Ectodermal cell (in vitro differentiated cells): ENCODE results near the gene PYGO2.
A peak's percentile ranks its signal among the peaks of the same experiment; 100 is the strongest.
"Not testable (repeated sequence)": the region's sequence is repeated elsewhere in the genome, so short reads cannot be mapped to it uniquely, and the experiment has no call there.

Experiments
- H3K27ac ChIP-seq: 2 replicates; pipeline ENCODE4 v1.7.0; 2013; ENCODE audit warnings: mild to moderate bottlenecking, low read depth, low read length; ENCODE audit not compliant: insufficient read depth, poor library complexity, severe bottlenecking
- H3K27me3 ChIP-seq: 2 replicates; pipeline ENCODE4 v1.7.0; 2013; ENCODE audit warnings: mild to moderate bottlenecking, low read length; ENCODE audit not compliant: insufficient read depth, control insufficient read depth, poor library complexity, severe bottlenecking
- H3K36me3 ChIP-seq: one replicate; pipeline ENCODE4 v1.7.0; 2013; ENCODE audit warnings: low read length; ENCODE audit not compliant: control insufficient read depth, insufficient read depth
- H3K4me1 ChIP-seq: one replicate; pipeline ENCODE4 v1.7.0; 2013; ENCODE audit warnings: low read length; ENCODE audit not compliant: control insufficient read depth, insufficient read depth
- H3K4me3 ChIP-seq: 2 replicates; pipeline ENCODE4 v1.7.0; 2013; ENCODE audit warnings: low read depth, low read length, control low read depth; ENCODE audit not compliant: insufficient read depth
- H3K9me3 ChIP-seq: 2 replicates; pipeline ENCODE4 v1.7.0; 2013; ENCODE audit warnings: mild to moderate bottlenecking, low read length, moderate library complexity; ENCODE audit not compliant: control insufficient read depth
- WGBS, 2 experiments: methylation state at CpG; one replicate each; pipeline ENCODE4 v1.1.7; 2013; ENCODE audit warnings: missing lambda C conversion rate in 2 of 2; 5-methylcytosine and 5-hydroxymethylcytosine counted together

Gene PYGO2

GRCh38 chr1:154978360-154978759 lies 16.8 kb upstream of the PYGO2 start:
- no peak overlapping the region for H3K27ac ChIP-seq
- 100% methylated on average over 1 of the region's 3 CpGs for WGBS, 2 experiments
- H3K27me3 ChIP-seq: no peaks in the 10 kb centered on the region
- no peaks in the 10 kb centered on the region for H3K9me3 ChIP-seq
- peaks cover 14% of the 10 kb centered on the region for H3K36me3 ChIP-seq
- H3K4me1 ChIP-seq: peaks cover 13% of the 10 kb centered on the region
- no peak overlapping the region for H3K4me3 ChIP-seq

DNA sequence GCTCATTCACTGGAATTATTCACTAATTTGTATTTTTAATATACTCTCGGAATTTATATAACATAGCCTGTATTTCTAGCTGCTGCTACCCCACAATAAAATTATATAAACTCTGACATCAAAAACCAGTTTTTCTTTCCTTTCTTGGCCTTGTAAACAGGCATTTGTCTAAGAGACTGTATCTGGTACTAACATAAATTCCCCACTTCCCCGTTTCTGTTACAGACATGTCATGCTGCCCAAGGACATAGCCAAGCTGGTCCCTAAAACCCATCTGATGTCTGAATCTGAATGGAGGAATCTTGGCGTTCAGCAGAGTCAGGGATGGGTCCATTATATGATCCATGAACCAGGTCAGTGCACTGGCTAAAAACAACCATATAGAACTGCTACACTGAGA lies 16.2 kb upstream of the PYGO2 start:
- Histone ChIP-seq H3K4me1 (peaks cover 18% of the 10 kb centered on the region), H3K36me3 (peaks cover 14% of the 10 kb centered on the region)
- H3K4me3 ChIP-seq, H3K27me3 ChIP-seq, H3K27ac ChIP-seq, H3K9me3 ChIP-seq: not testable (repeated sequence)
- WGBS, 2 experiments: 93 to 96% methylated on average over 3 of the region's 3 CpGs

GRCh38 chr1:154975409-154976059 lies 14.0 kb upstream of the PYGO2 start:
- H3K27ac ChIP-seq: peak overlapping the region; percentile 95
- WGBS, 2 experiments: 0 to 2% methylated on average over 22 to 24 of the region's 24 CpGs
- H3K4me3 ChIP-seq: peak overlapping the region; percentile 64
- H3K36me3 ChIP-seq: peaks cover 9% of the 10 kb centered on the region
- H3K27me3 ChIP-seq: no peaks in the 10 kb centered on the region
- H3K9me3 ChIP-seq: no peaks in the 10 kb centered on the region
- peaks cover 34% of the 10 kb centered on the region for H3K4me1 ChIP-seq

- no peaks in the 10 kb centered on the region for H3K9me3 ChIP-seq
- H3K27me3 ChIP-seq: no peaks in the 10 kb centered on the region
- H3K4me3 ChIP-seq: peak overlapping the region; percentile 64
- WGBS, 2 experiments: 0 to 1% methylated on average over 30 of the region's 30 CpGs
- peak overlapping the region; percentile 95 for H3K27ac ChIP-seq
- H3K36me3 ChIP-seq: peaks cover 9% of the 10 kb centered on the region
- peaks cover 34% of the 10 kb centered on the region for H3K4me1 ChIP-seq
Measured at GRCh38 chr1:154974808-154975408, 13.3 kb upstream of the PYGO2 start.

DNA sequence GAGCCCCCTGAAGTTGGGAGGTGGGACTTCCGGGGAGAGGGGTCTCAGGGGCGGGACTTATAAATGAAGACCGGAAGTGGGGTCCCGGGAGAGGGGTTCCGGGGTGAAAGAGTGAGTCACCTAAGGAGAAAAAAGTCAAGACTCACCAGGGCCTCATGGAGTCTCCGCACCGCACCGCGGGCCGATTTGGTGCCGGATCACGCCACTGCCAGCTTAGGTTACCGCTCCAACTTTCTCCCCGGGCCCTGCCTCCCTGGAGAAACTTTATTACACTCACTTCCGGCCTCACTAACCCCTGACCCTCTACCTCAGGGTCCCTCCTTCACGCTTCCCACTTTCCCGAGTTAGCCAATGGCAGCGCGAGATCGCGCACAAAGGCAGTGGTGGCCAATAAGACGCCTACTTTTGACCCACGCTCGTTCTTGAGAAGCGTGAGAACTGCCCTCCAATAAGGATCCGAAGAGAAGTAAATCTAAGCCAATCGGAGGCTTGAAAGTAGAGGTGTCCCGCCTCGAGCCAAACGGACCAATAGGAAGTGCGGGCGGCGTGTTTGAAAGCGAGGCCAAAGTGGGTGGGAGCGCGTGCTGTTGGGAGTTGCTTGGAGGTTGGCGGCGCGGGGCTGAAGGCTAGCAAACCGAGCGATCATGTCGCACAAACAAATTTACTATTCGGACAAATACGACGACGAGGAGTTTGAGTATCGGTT lies 12.7 kb upstream of the PYGO2 start, which contains the start of gene CKS1B:
Gene CKS1B (plus strand): TSS at position 580 of the 706 bp plus-strand sequence. CDS start 65 bp downstream, at position 645.
- Histone ChIP-seq H3K36me3 (peaks cover 6% of the 10 kb centered on the region), H3K27ac (peak within 1 kb of the TSS; percentile 95), H3K9me3 (no peaks in the 10 kb centered on the region), H3K4me1 (peaks cover 39% of the 10 kb centered on the region), H3K27me3 (no peaks in the 10 kb centered on the region), H3K4me3 (peak within 1 kb of the TSS; percentile 64)
- WGBS, 2 experiments: 0 to 1% methylated on average over 47 of the region's 47 CpGs

GRCh38 chr1:154973344-154974101 lies 11.9 kb upstream of the PYGO2 start:
- 2 to 3% methylated on average over 32 to 37 of the region's 37 CpGs for WGBS, 2 experiments

GRCh38 chr1:154972517-154973343 lies 11.1 kb upstream of the PYGO2 start:
- peak overlapping the region; percentile 64 for H3K4me3 ChIP-seq
- peaks cover 6% of the 10 kb centered on the region for H3K36me3 ChIP-seq
- 10% methylated on average over 17 to 18 of the region's 18 CpGs for WGBS, 2 experiments
- no peaks in the 10 kb centered on the region for H3K9me3 ChIP-seq
- H3K27ac ChIP-seq: peak overlapping the region; percentile 89
- peaks cover 50% of the 10 kb centered on the region for H3K4me1 ChIP-seq
- no peaks in the 10 kb centered on the region for H3K27me3 ChIP-seq

More at GRCh38 chr1:154973344-154974101, 11.9 kb upstream of the PYGO2 start:
- Histone ChIP-seq H3K9me3 (no peaks in the 10 kb centered on the region), H3K4me3 (peak overlapping the region; percentile 64), H3K27ac (peak overlapping the region; percentile 89), H3K4me1 (peaks cover 46% of the 10 kb centered on the region), H3K36me3 (peaks cover 4% of the 10 kb centered on the region), H3K27me3 (no peaks in the 10 kb centered on the region)

DNA sequence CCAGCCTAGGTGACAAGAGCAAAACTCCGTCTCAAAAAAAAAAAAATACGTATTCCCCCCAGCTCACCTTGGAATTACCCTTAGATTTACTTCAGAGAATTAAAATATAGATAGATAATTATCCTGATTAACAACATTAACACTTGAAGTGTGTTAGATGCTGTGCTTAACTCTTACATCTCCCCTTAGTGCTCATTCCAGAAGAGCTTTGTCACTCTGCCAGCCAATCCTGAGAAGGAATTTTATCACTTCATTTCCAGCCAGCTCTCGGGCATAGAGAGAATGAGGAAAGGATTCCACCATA lies 10.6 kb upstream of the PYGO2 start:
- peak overlapping the region; percentile 89 for H3K27ac ChIP-seq
- H3K27me3 ChIP-seq: no peaks in the 10 kb centered on the region
- H3K4me1 ChIP-seq: peaks cover 50% of the 10 kb centered on the region
- no peaks in the 10 kb centered on the region for H3K9me3 ChIP-seq
- H3K4me3 ChIP-seq: peak overlapping the region; percentile 25
- 0 to 29% methylated on average over 1 to 3 of the region's 3 CpGs for WGBS, 2 experiments
- H3K36me3 ChIP-seq: peaks cover 6% of the 10 kb centered on the region

GRCh38 chr1:154971341-154971998 lies 9.9 kb upstream of the PYGO2 start:
- Histone ChIP-seq H3K27ac (peak overlapping the region; percentile 93), H3K9me3 (no peaks in the 10 kb centered on the region), H3K27me3 (no peaks in the 10 kb centered on the region), H3K36me3 (peaks cover 12% of the 10 kb centered on the region), H3K4me3 (peak overlapping the region; percentile 64), H3K4me1 (peaks cover 46% of the 10 kb centered on the region)
- 66 to 75% methylated on average over 10 of the region's 10 CpGs for WGBS, 2 experiments
